ENCODE results near the gene RPL14.

RPL14 gene

GRCh38 chr3:40476478-40477470 lies 19.6 kb downstream of the RPL14 start, which contains the start of gene ZNF619:
Gene ZNF619, plus strand, starts transcription at chr3:40477122. Its CDS starts 858 bp downstream, at chr3:40477980.
- no peaks in the 10 kb centered on the region for H3K9me2 ChIP-seq (replicated peaks; ENCODE audit: low read depth, low read length)
- no peaks in the 10 kb centered on the region for H3K36me3 ChIP-seq (ENCODE audit: insufficient read depth, low read length)
- peak within 1 kb of the TSS; percentile 96 for H3K4me3 ChIP-seq (ENCODE audit: low read length, poor library complexity, severe bottlenecking)
- H3K9ac ChIP-seq (ENCODE audit: low read depth, low read length, poor library complexity, severe bottlenecking): peak within 1 kb of the TSS; percentile 92
- no peaks in the 10 kb centered on the region for H4K20me1 ChIP-seq (ENCODE audit: insufficient read depth, low read length, poor library complexity, severe bottlenecking)
- H2AFZ ChIP-seq (ENCODE audit: low read length): peak within 1 kb of the TSS; percentile 94
- no peaks in the 10 kb centered on the region for H3K27me3 ChIP-seq (ENCODE audit: insufficient read depth, low read length, poor library complexity, severe bottlenecking)
- peaks cover 21% of the 10 kb centered on the region for H3K4me1 ChIP-seq (ENCODE audit: insufficient read depth, low read length, poor library complexity, severe bottlenecking)
- H3K4me2 ChIP-seq (ENCODE audit: low read depth, low read length, poor library complexity, severe bottlenecking): peak within 1 kb of the TSS; percentile 99
- no peaks in the 10 kb centered on the region for H3F3A ChIP-seq (ENCODE audit: low read depth)
- TF ChIP-seq EZH2phosphoT487 (IDR thresholded peaks at IDR 0.05; ENCODE audit: borderline replicate concordance): no peak
- TF ChIP-seq CTCF (conservative IDR thresholded peaks at IDR 0.05; ENCODE audit: low read length): no peak
- peaks cover 10% of the 10 kb centered on the region for H3K79me2 ChIP-seq (ENCODE audit: insufficient read depth, low read length)
- no peaks in the 10 kb centered on the region for H3K9me3 ChIP-seq (ENCODE audit: insufficient read depth, low read depth, low read length)

- Histone ChIP-seq H4K20me1 (ENCODE audit: insufficient read depth, low read length, poor library complexity, severe bottlenecking) (no peaks in the 10 kb centered on the region), H3K79me2 (ENCODE audit: insufficient read depth, low read length) (peaks cover 10% of the 10 kb centered on the region), H3K4me2 (ENCODE audit: low read depth, low read length, poor library complexity, severe bottlenecking) (peak overlapping the region; percentile 99), H2AFZ (ENCODE audit: low read length) (peak overlapping the region; percentile 94), H3K4me3 (ENCODE audit: low read length, poor library complexity, severe bottlenecking) (peak overlapping the region; percentile 96), H3K27me3 (ENCODE audit: insufficient read depth, low read length, poor library complexity, severe bottlenecking) (no peaks in the 10 kb centered on the region), H3K4me1 (ENCODE audit: insufficient read depth, low read length, poor library complexity, severe bottlenecking) (peaks cover 21% of the 10 kb centered on the region), H3K9me3 (ENCODE audit: insufficient read depth, low read depth, low read length) (no peaks in the 10 kb centered on the region), H3K9ac (ENCODE audit: low read depth, low read length, poor library complexity, severe bottlenecking) (peak overlapping the region; percentile 92), H3K36me3 (ENCODE audit: insufficient read depth, low read length) (no peaks in the 10 kb centered on the region), H3K9me2 (replicated peaks; ENCODE audit: low read depth, low read length) (no peaks in the 10 kb centered on the region), H3F3A (ENCODE audit: low read depth) (no peaks in the 10 kb centered on the region)
- TF ChIP-seq EZH2phosphoT487 (IDR thresholded peaks at IDR 0.05; ENCODE audit: borderline replicate concordance) (no peak), CTCF (conservative IDR thresholded peaks at IDR 0.05; ENCODE audit: low read length) (no peak)
Observed at GRCh38 chr3:40477666-40478065, 20.5 kb downstream of the RPL14 start.

- no peak overlapping the region for H3K4me3 ChIP-seq (ENCODE audit: low read length, poor library complexity, severe bottlenecking)
- no peaks in the 10 kb centered on the region for H3K79me2 ChIP-seq (ENCODE audit: insufficient read depth, low read length)
- no peak for TF ChIP-seq EZH2phosphoT487 (IDR thresholded peaks at IDR 0.05; ENCODE audit: borderline replicate concordance)
- TF ChIP-seq CTCF (conservative IDR thresholded peaks at IDR 0.05; ENCODE audit: low read length): no peak
- no peak overlapping the region for H3K9ac ChIP-seq (ENCODE audit: low read depth, low read length, poor library complexity, severe bottlenecking)
- no peaks in the 10 kb centered on the region for H3K4me1 ChIP-seq (ENCODE audit: insufficient read depth, low read length, poor library complexity, severe bottlenecking)
- H3K9me3 ChIP-seq (ENCODE audit: insufficient read depth, low read depth, low read length): peaks cover 16% of the 10 kb centered on the region; the same call in 1 of the 2 replicates
- no peak overlapping the region for H2AFZ ChIP-seq (ENCODE audit: low read length)
- no peaks in the 10 kb centered on the region for H4K20me1 ChIP-seq (ENCODE audit: insufficient read depth, low read length, poor library complexity, severe bottlenecking)
- no peak overlapping the region for H3K4me2 ChIP-seq (ENCODE audit: low read depth, low read length, poor library complexity, severe bottlenecking)
- H3K9me2 ChIP-seq (replicated peaks; ENCODE audit: low read depth, low read length): no peaks in the 10 kb centered on the region
- H3K36me3 ChIP-seq (ENCODE audit: insufficient read depth, low read length): peaks cover 12% of the 10 kb centered on the region; the same call in 1 of the 2 replicates
- H3K27me3 ChIP-seq (ENCODE audit: insufficient read depth, low read length, poor library complexity, severe bottlenecking): no peaks in the 10 kb centered on the region
- H3F3A ChIP-seq (ENCODE audit: low read depth): no peaks in the 10 kb centered on the region
Observed at GRCh38 chr3:40487172-40487571, 30.0 kb downstream of the RPL14 start.

Data from Loucy (cell line).